Brain microvascular endothelial cell (primary cell): ENCODE results near the gene ISOC1.

Experiments
- DNase-seq: peaks from one replicate; pipeline ENCODE4 v3.0.0-alpha.2; 2020
- H3K27ac ChIP-seq: fragments of 250-450 bp; sonication (Bioruptor Pico); 2 replicates; pipeline ENCODE4 v1.5.1; 2020; ENCODE audit warnings: mild to moderate bottlenecking, moderate library complexity
- H3K27me3 ChIP-seq: fragments of 250-450 bp; sonication (Bioruptor Pico); replicated peaks from 2 replicates; pipeline ENCODE4 v1.5.1; 2020; ENCODE audit warnings: mild to moderate bottlenecking
- H3K36me3 ChIP-seq: fragments of 250-450 bp; sonication (Bioruptor Pico); replicated peaks from 2 replicates; pipeline ENCODE4 v1.5.1; 2020; ENCODE audit warnings: mild to moderate bottlenecking
- H3K4me3 ChIP-seq: 2 replicates; pipeline ENCODE4 v1.5.1; 2011; ENCODE audit warnings: low read depth, mild to moderate bottlenecking, control low read depth, low read length, moderate library complexity
- CTCF ChIP-seq: IDR thresholded peaks from 2 replicates; pipeline ENCODE4 v1.5.1; 2011; ENCODE audit warnings: low read depth, mild to moderate bottlenecking, moderate library complexity, low read length, control low read depth, inconsistent platforms; ENCODE audit errors: missing control alignments
- in situ Hi-C: cut with HindIII; loops from 2 replicates; pipeline ENCODE4 v1.10.0; 2017; ENCODE audit warnings: low sequenced_read_pairs, low pct_ligation_motif_present

Gene ISOC1

GRCh38 chr5:129104915-129105455 lies 10.4 kb downstream of the ISOC1 start:
- Histone ChIP-seq H3K4me3 (no peak overlapping the region), H3K27me3 (no peaks in the 10 kb centered on the region), H3K27ac (no peak overlapping the region), H3K36me3 (no peaks in the 10 kb centered on the region)
- in situ Hi-C loops, result no loop called here
- no peak for TF ChIP-seq CTCF
- no peak for DNase-seq

DNA sequence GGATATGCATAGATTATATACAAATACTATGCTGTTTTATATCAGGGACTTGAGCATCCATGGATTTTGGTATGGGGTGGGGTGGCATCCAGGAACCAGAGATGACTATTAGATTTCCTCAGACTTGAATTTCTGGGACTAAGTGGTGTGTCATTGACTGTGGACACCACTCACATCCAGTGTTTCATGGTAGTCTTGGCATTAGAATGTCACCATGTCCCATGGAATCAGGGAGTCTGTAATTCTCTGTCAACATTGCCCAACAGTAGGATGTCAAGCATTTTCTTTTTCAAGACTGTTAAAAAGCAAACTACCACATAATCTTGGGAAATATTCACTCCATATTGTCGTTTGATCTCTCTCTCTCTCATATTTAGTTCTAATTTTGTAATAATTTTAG lies 13.1 kb downstream of the ISOC1 start:
- no peak for TF ChIP-seq CTCF
- H3K4me3 ChIP-seq, result no peak overlapping the region
- in situ Hi-C loops, result no loop called here
- H3K27me3 ChIP-seq, result no peaks in the 10 kb centered on the region
- H3K27ac ChIP-seq, result no peak overlapping the region
- no peak for DNase-seq
- H3K36me3 ChIP-seq, result no peaks in the 10 kb centered on the region

DNA sequence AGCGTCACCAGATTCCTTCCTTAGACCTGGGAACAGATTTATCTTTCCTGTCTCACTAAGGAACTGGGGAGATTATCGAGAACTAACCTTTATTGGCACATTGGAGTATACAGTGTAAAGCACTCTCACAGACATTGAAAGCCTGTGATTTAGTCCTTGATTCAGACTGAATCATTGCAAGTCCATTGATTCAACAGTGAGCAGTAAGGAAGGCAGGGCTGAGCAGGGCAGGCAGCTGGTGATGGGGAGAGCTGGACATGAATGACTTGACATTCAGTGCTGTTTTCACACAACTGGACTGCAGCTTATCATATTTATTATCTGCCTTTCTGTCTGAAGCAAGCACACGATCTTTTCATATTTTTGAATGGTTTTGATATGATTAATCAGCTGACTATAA lies 16.2 kb downstream of the ISOC1 start:
- Histone ChIP-seq H3K27ac (no peak overlapping the region), H3K36me3 (no peaks in the 10 kb centered on the region), H3K4me3 (no peak overlapping the region), H3K27me3 (no peaks in the 10 kb centered on the region)
- in situ Hi-C loops, result no loop called here
- TF ChIP-seq CTCF, result no peak
- no peak for DNase-seq

DNA sequence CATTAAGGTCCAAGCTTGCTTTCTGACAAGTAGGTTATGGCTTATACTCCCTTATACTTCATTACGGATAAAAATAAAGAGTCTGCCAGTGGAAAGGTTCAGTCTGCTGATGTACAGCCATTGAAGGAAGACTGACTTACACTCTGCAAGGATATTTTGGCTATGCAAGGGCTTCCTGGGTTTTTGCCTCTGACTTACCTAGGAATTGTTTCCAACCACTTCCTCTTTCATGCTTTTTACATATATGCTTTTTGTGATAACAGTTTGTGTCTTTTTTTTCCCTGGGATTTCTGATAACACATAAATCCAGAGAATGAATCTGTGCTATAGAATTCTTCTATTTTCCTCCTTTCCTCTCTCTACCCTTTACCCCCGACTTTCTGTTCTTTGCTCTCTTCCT lies 16.8 kb downstream of the ISOC1 start:
- Histone ChIP-seq H3K27me3 (no peaks in the 10 kb centered on the region), H3K27ac (no peak overlapping the region), H3K36me3 (no peaks in the 10 kb centered on the region), H3K4me3 (no peak overlapping the region)
- in situ Hi-C loops, result no loop called here
- no peak for DNase-seq
- no peak for TF ChIP-seq CTCF

GRCh38 chr5:129112295-129112694 lies 17.7 kb downstream of the ISOC1 start:
- in situ Hi-C loops, result no loop called here
- no peak for DNase-seq

More at GRCh38 chr5:129112295-129112694, 17.7 kb downstream of the ISOC1 start:
- no peak overlapping the region for H3K27ac ChIP-seq
- H3K4me3 ChIP-seq, result no peak overlapping the region
- H3K36me3 ChIP-seq, result no peaks in the 10 kb centered on the region
- no peaks in the 10 kb centered on the region for H3K27me3 ChIP-seq
- TF ChIP-seq CTCF, result no peak
